ENCODE results near the gene ARL2.

DNA sequence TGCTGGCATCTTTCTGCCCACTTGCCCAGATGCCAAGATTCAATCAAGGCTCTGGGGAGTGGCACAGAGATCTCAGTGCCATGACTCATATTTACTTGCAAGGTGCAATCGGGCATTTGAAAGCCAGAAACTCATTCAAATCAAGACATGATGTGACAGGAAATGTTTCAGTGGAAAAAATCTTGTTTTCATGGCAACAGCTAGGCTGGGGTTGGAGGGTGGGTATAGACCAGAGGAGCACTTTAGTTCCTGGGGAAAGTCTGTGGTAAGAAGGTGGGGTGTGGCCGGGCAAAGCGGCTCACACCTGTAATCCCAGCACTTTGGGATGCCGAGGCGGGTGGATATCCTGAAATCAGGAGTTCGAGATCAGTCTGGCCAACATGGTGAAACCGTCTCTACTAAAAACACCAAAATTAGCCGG lies 43.2 kb upstream of the ARL2 start:
- TF ChIP-seq, protein P1, sequence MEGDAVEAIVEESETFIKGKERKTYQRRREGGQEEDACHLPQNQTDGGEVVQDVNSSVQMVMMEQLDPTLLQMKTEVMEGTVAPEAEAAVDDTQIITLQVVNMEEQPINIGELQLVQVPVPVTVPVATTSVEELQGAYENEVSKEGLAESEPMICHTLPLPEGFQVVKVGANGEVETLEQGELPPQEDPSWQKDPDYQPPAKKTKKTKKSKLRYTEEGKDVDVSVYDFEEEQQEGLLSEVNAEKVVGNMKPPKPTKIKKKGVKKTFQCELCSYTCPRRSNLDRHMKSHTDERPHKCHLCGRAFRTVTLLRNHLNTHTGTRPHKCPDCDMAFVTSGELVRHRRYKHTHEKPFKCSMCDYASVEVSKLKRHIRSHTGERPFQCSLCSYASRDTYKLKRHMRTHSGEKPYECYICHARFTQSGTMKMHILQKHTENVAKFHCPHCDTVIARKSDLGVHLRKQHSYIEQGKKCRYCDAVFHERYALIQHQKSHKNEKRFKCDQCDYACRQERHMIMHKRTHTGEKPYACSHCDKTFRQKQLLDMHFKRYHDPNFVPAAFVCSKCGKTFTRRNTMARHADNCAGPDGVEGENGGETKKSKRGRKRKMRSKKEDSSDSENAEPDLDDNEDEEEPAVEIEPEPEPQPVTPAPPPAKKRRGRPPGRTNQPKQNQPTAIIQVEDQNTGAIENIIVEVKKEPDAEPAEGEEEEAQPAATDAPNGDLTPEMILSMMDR (IDR thresholded peaks at IDR 0.05; ENCODE audit: insufficient read depth, low read length) = no peak
- no peak for TF ChIP-seq GABPA (IDR thresholded peaks at IDR 0.05; ENCODE audit: low read depth)
- TF ChIP-seq POLR2AphosphoS5 (IDR thresholded peaks at IDR 0.05; ENCODE audit: low read depth) = no peak
- TF ChIP-seq, protein P2, sequence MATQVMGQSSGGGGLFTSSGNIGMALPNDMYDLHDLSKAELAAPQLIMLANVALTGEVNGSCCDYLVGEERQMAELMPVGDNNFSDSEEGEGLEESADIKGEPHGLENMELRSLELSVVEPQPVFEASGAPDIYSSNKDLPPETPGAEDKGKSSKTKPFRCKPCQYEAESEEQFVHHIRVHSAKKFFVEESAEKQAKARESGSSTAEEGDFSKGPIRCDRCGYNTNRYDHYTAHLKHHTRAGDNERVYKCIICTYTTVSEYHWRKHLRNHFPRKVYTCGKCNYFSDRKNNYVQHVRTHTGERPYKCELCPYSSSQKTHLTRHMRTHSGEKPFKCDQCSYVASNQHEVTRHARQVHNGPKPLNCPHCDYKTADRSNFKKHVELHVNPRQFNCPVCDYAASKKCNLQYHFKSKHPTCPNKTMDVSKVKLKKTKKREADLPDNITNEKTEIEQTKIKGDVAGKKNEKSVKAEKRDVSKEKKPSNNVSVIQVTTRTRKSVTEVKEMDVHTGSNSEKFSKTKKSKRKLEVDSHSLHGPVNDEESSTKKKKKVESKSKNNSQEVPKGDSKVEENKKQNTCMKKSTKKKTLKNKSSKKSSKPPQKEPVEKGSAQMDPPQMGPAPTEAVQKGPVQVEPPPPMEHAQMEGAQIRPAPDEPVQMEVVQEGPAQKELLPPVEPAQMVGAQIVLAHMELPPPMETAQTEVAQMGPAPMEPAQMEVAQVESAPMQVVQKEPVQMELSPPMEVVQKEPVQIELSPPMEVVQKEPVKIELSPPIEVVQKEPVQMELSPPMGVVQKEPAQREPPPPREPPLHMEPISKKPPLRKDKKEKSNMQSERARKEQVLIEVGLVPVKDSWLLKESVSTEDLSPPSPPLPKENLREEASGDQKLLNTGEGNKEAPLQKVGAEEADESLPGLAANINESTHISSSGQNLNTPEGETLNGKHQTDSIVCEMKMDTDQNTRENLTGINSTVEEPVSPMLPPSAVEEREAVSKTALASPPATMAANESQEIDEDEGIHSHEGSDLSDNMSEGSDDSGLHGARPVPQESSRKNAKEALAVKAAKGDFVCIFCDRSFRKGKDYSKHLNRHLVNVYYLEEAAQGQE (IDR thresholded peaks at IDR 0.05; ENCODE audit: insufficient replicate concordance, low read depth) = no peak

All from HL-60 (cell line).